Activated B cell treated with CpG ODN at 0.5 μM for 24 hours (primary cell): ENCODE measurements around the gene RDH8. TPM values are rescaled to one million over a fixed set of nuclear protein-coding genes. Genes with fewer than 3 reads are reported as not detected.

Source experiments
- ATAC-seq: fragments of 200-7000 bp; cut with Tn5 transposase; one replicate; pipeline ENCODE4 v1.10.0; 2021; ENCODE audit warnings: low read depth, mild to moderate bottlenecking, moderate library complexity
- CTCF ChIA-PET: fragments of 350-600 bp; sonication (Branson Sonifier 250); formaldehyde crosslinking; loops from one replicate; lab custom pipeline; 2021; ENCODE audit warnings: antibody characterized with exemption; lab: Charles Lee
- POLR2A ChIA-PET: fragments of 350-600 bp; sonication (Branson Sonifier 250); formaldehyde crosslinking; loops from one replicate; lab custom pipeline; 2021; ENCODE audit warnings: antibody characterized with exemption; lab: Charles Lee
- DNase-seq: peaks from one replicate; pipeline ENCODE4 v3.0.0; 2022
- H3K27ac Mint-ChIP-seq: one replicate; pipeline ENCODE4 v1.8.0; 2020; ENCODE audit warnings: mixed read lengths
- H3K27me3 Mint-ChIP-seq: one replicate; pipeline ENCODE4 v1.8.0; 2021; ENCODE audit warnings: mixed read lengths
- H3K36me3 Mint-ChIP-seq: one replicate; pipeline ENCODE4 v1.8.0; 2021; ENCODE audit warnings: low read depth, mixed read lengths
- H3K4me1 Mint-ChIP-seq: one replicate; pipeline ENCODE4 v1.8.0; 2021; ENCODE audit warnings: mixed read lengths
- H3K4me3 Mint-ChIP-seq: one replicate; pipeline ENCODE4 v1.8.0; 2020; ENCODE audit warnings: mild to moderate bottlenecking, mixed read lengths
- H3K9me3 Mint-ChIP-seq: one replicate; pipeline ENCODE4 v1.8.0; 2020; ENCODE audit warnings: mixed read lengths
- intact Hi-C: fragments of 100-400 bp; cut with micrococcal nuclease; formaldehyde crosslinking; loops from one replicate; pipeline ENCODE4 v1.15.1; 2024
- total RNA-seq: library from RNA; stranded (reverse); gene quantifications from 2 replicates; pipeline ENCODE4 v1.2.3, GENCODE V29; 2022
- TF ChIP-seq, protein P1 (sequence below): fragments of 200-600 bp; IDR thresholded peaks from one replicate; pipeline ENCODE4 v1.8.0; 2022; ENCODE audit warnings: antibody characterized with exemption, mild to moderate bottlenecking

The RDH8 gene
- total RNA-seq, 1 donor from 2014 or later: not detected

DNA sequence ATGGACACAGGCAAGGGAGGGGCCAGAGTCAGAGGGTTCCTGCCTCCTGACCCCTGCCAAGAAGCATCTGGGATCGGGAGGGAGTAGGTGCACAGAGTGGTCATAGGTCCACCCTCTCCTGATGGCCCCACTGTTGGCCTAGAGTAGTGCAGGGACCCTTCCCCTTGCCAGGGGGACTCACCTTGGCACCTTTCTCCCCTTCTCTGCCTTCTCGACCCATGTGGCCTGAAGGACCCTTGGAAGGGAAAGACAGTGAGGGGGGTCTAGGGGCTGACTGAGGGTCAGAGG lies 43.7 kb upstream of the RDH8 start:
- H3K36me3 Mint-ChIP-seq: no peaks in the 10 kb centered on the region
- H3K9me3 Mint-ChIP-seq: no peaks in the 10 kb centered on the region
- H3K4me3 Mint-ChIP-seq: no peak overlapping the region
- POLR2A ChIA-PET: no interaction called here
- no peaks in the 10 kb centered on the region for H3K4me1 Mint-ChIP-seq
- ATAC-seq (no peak), DNase-seq (no peak)
- H3K27me3 Mint-ChIP-seq: peaks cover 30% of the 10 kb centered on the region
- H3K27ac Mint-ChIP-seq: no peak overlapping the region
- intact Hi-C loops: no loop called here
- TF ChIP-seq, protein P1, sequence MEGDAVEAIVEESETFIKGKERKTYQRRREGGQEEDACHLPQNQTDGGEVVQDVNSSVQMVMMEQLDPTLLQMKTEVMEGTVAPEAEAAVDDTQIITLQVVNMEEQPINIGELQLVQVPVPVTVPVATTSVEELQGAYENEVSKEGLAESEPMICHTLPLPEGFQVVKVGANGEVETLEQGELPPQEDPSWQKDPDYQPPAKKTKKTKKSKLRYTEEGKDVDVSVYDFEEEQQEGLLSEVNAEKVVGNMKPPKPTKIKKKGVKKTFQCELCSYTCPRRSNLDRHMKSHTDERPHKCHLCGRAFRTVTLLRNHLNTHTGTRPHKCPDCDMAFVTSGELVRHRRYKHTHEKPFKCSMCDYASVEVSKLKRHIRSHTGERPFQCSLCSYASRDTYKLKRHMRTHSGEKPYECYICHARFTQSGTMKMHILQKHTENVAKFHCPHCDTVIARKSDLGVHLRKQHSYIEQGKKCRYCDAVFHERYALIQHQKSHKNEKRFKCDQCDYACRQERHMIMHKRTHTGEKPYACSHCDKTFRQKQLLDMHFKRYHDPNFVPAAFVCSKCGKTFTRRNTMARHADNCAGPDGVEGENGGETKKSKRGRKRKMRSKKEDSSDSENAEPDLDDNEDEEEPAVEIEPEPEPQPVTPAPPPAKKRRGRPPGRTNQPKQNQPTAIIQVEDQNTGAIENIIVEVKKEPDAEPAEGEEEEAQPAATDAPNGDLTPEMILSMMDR: no peak
- CTCF ChIA-PET: no interaction called here

- no peak overlapping the region for H3K4me3 Mint-ChIP-seq
- H3K9me3 Mint-ChIP-seq: no peaks in the 10 kb centered on the region
- no peak for ATAC-seq
- no peak overlapping the region for H3K27ac Mint-ChIP-seq
- CTCF ChIA-PET: no interaction called here
- TF ChIP-seq, protein P1: no peak
- H3K36me3 Mint-ChIP-seq: no peaks in the 10 kb centered on the region
- POLR2A ChIA-PET: no interaction called here
- H3K4me1 Mint-ChIP-seq: no peaks in the 10 kb centered on the region
- peaks cover 30% of the 10 kb centered on the region for H3K27me3 Mint-ChIP-seq
- intact Hi-C loops: no loop called here
- no peak for DNase-seq
These were observed 42.8 kb upstream of the RDH8 start for GRCh38 chr19:9970481-9970880.

DNA sequence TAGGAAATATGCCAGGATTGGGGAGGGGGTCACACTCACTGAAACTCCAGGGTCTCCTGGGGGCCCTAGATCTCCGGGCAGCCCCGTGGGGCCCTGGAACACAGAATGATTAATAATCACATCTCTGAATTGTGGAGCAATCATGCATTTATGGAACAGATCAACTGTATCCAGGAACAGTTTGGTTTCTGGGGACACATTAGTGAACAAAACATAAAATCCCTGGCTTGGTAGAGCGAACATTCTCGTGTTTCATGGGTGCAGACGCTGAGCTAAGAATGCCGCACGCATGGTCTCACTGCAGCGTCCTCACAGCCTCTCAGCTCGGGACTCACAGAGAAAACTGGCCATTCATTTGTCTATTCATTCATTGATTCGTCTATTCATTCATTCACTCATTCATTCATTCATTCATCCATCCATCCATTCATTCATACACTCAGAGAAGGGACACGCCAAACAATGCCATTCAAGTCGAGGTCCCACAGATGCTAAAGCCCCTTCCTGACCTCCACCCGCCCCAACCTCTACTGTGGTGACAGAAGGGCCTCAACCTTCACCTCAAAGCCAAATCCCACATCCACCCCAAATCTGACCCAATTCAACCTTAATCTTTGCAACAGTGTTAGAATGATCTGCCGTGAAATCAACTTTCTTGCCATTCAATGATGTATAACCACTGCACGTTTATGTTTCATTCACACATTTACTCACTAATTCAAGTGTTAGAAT lies 42.0 kb upstream of the RDH8 start:
- Mint-ChIP-seq H3K4me3 (no peak overlapping the region), H3K36me3 (no peaks in the 10 kb centered on the region), H3K9me3 (no peaks in the 10 kb centered on the region), H3K4me1 (no peaks in the 10 kb centered on the region), H3K27ac (no peak overlapping the region), H3K27me3 (peaks cover 22% of the 10 kb centered on the region)
- no peak for ATAC-seq
- intact Hi-C loops: no loop called here
- no peak for DNase-seq
- ChIA-PET CTCF (no interaction called here), POLR2A (no interaction called here)
- TF ChIP-seq, protein P1: no peak

DNA sequence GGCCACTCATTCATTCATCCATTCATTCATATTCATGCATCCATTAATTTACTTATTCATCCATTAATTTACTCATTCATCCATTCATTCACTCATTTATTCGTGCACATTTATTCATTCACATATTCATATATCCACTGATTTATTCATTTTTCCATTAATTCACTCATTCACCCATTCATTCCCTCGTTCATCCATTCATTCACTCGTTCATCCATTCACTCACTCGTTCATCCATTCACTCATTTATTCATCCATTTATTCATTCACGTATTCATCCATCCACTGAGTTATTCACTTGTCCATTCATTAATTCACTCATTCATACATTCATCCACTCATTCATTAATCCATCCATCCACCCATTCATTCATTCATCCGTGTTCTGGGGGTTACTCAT lies 41.2 kb upstream of the RDH8 start:
- POLR2A ChIA-PET: no interaction called here
- Mint-ChIP-seq H3K4me3 (no peak overlapping the region), H3K4me1 (no peaks in the 10 kb centered on the region), H3K36me3 (no peaks in the 10 kb centered on the region), H3K27me3 (peaks cover 18% of the 10 kb centered on the region), H3K27ac (no peak overlapping the region), H3K9me3 (no peaks in the 10 kb centered on the region)
- DNase-seq (no peak), ATAC-seq (no peak)
- CTCF ChIA-PET: no interaction called here
- intact Hi-C loops: no loop called here
- TF ChIP-seq, protein P1: no peak

- ATAC-seq (no peak), DNase-seq (no peak)
- no peak overlapping the region for H3K4me3 Mint-ChIP-seq
- H3K9me3 Mint-ChIP-seq: peaks cover 4% of the 10 kb centered on the region
- TF ChIP-seq, protein P1: no peak
- H3K4me1 Mint-ChIP-seq: no peaks in the 10 kb centered on the region
- no peak overlapping the region for H3K27ac Mint-ChIP-seq
- ChIA-PET CTCF (no interaction called here), POLR2A (no interaction called here)
- H3K27me3 Mint-ChIP-seq: peaks cover 4% of the 10 kb centered on the region
- intact Hi-C loops: no loop called here
- H3K36me3 Mint-ChIP-seq: no peaks in the 10 kb centered on the region
These were observed 31.6 kb upstream of the RDH8 start for GRCh38 chr19:9981406-9982260.
